Measurements from ENCODE around the gene DOCK9.

DNA sequence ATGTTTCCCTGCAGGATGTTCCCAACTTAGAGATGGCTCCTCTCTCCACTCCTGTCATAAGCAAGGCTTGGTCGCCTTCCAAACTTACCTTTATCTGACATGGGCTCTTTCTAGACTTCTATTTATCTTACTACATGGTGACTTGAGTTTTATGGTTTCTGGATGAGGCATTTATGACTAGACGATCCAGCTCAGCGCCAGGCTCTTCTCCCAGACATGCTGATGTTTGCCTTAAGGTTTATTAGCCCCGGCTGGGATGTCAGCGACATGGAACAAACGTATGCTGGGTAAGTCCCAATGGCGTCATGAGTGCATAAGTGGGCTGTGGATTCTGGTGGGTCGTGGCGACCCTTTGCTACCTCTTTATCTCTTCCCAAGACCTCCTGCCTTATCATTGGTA is 185.5 kb downstream of the DOCK9 start:
- TF ChIP-seq, protein P1, sequence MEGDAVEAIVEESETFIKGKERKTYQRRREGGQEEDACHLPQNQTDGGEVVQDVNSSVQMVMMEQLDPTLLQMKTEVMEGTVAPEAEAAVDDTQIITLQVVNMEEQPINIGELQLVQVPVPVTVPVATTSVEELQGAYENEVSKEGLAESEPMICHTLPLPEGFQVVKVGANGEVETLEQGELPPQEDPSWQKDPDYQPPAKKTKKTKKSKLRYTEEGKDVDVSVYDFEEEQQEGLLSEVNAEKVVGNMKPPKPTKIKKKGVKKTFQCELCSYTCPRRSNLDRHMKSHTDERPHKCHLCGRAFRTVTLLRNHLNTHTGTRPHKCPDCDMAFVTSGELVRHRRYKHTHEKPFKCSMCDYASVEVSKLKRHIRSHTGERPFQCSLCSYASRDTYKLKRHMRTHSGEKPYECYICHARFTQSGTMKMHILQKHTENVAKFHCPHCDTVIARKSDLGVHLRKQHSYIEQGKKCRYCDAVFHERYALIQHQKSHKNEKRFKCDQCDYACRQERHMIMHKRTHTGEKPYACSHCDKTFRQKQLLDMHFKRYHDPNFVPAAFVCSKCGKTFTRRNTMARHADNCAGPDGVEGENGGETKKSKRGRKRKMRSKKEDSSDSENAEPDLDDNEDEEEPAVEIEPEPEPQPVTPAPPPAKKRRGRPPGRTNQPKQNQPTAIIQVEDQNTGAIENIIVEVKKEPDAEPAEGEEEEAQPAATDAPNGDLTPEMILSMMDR (IDR thresholded peaks at IDR 0.05; ENCODE audit: low read length), result no peak
- TF ChIP-seq EZH2 (optimal IDR thresholded peaks at IDR 0.05; ENCODE audit: low read depth, low read length), result no peak
